ENCODE measurements around the gene DOCK1.
A peak's percentile ranks its signal among the peaks of the same experiment; 100 is the strongest.

The DOCK1 gene

DNA sequence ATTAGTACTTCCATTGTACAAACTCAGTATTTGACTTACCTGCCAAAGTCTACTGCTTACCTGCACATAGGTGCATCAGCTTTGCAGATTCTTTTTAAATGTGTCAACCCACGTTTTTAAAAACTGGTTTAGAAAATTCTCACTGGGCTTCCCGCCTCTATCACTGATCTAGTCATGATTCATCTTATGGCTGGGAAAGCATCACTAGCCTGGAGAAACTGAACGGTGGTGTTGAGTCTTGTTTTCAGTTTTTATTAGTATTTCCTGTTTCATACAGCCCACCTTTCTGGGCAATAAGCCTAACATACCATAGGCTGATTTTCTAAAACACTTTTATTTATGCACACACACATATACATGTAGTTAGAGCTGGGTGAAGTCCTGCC is 19.7 kb downstream of the DOCK1 start:
- DNase-seq (ENCODE audit: low read depth): peak; percentile 90
- H3K4me3 ChIP-seq (ENCODE audit: low read length): no peak overlapping the region
- TF ChIP-seq, protein P1, sequence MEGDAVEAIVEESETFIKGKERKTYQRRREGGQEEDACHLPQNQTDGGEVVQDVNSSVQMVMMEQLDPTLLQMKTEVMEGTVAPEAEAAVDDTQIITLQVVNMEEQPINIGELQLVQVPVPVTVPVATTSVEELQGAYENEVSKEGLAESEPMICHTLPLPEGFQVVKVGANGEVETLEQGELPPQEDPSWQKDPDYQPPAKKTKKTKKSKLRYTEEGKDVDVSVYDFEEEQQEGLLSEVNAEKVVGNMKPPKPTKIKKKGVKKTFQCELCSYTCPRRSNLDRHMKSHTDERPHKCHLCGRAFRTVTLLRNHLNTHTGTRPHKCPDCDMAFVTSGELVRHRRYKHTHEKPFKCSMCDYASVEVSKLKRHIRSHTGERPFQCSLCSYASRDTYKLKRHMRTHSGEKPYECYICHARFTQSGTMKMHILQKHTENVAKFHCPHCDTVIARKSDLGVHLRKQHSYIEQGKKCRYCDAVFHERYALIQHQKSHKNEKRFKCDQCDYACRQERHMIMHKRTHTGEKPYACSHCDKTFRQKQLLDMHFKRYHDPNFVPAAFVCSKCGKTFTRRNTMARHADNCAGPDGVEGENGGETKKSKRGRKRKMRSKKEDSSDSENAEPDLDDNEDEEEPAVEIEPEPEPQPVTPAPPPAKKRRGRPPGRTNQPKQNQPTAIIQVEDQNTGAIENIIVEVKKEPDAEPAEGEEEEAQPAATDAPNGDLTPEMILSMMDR (IDR thresholded peaks at IDR 0.05; ENCODE audit: insufficient read depth, low read depth, low read length, missing control alignments): no peak

GRCh38 chr10:126926568-126926967 is 21.3 kb downstream of the DOCK1 start:
- TF ChIP-seq, protein P1 (IDR thresholded peaks at IDR 0.05; ENCODE audit: insufficient read depth, low read depth, low read length, missing control alignments): no peak
- no peak overlapping the region for H3K4me3 ChIP-seq (ENCODE audit: low read length)
- no peak for DNase-seq (ENCODE audit: low read depth)

DNA sequence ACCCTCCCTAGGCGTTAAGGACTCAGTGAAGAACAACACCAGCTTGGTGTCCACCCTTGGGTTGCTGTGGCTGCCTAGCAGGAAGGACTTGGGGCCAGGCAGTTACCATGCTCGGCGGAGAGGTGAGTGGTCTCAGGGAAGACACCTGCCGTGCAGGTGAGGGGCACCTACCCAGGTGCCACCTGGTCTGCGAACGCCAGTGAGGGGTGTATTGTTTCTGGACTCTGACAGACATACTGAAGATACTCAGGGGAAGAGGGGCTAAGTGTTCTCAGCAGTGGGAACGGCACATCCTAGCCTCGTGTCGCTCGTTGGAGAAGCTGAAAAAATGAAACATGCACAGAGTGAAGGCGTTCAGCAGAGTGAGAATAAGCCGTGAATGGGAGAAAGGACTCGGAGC is 22.6 kb downstream of the DOCK1 start:
- TF ChIP-seq, protein P1 (IDR thresholded peaks at IDR 0.05; ENCODE audit: insufficient read depth, low read depth, low read length, missing control alignments): no peak

GRCh38 chr10:126928274-126928673 is 23.0 kb downstream of the DOCK1 start:
- no peak overlapping the region for H3K4me3 ChIP-seq (ENCODE audit: low read length)
- no peak for DNase-seq (ENCODE audit: low read depth)
- TF ChIP-seq, protein P1 (IDR thresholded peaks at IDR 0.05; ENCODE audit: insufficient read depth, low read depth, low read length, missing control alignments): no peak

More for the DNA sequence above, 22.6 kb downstream of the DOCK1 start:
- H3K4me3 ChIP-seq (ENCODE audit: low read length): no peak overlapping the region
- DNase-seq (ENCODE audit: low read depth): no peak

GRCh38 chr10:126929391-126929790 is 24.2 kb downstream of the DOCK1 start:
- DNase-seq (ENCODE audit: low read depth): no peak
- TF ChIP-seq, protein P1 (IDR thresholded peaks at IDR 0.05; ENCODE audit: insufficient read depth, low read depth, low read length, missing control alignments): no peak

GRCh38 chr10:126930131-126930882 is 25.1 kb downstream of the DOCK1 start:
- TF ChIP-seq, protein P1 (IDR thresholded peaks at IDR 0.05; ENCODE audit: insufficient read depth, low read depth, low read length, missing control alignments): no peak
- DNase-seq (ENCODE audit: low read depth): no peak
- H3K4me3 ChIP-seq (ENCODE audit: low read length): no peak overlapping the region

More at GRCh38 chr10:126929391-126929790, 24.2 kb downstream of the DOCK1 start:
- H3K4me3 ChIP-seq (ENCODE audit: low read length): no peak overlapping the region

All from epithelial cell of esophagus (primary cell).